HFFc6 (cell line): Measurements from ENCODE around the gene PGAP3. TPM values are rescaled to one million over a fixed set of nuclear protein-coding genes. Genes with fewer than 3 reads are reported as not detected.

ENCODE experiments used
- DNase-seq: peaks from one replicate; pipeline ENCODE4 v3.0.0-alpha.2; 2018
- H3K27ac Mint-ChIP-seq: 2 replicates; pipeline ENCODE4 v1.8.0; 2020; ENCODE audit warnings: mild to moderate bottlenecking, mixed read lengths
- H3K27me3 Mint-ChIP-seq: 2 replicates; pipeline ENCODE4 v1.8.0; 2021; ENCODE audit warnings: mild to moderate bottlenecking, moderate library complexity, mixed read lengths; ENCODE audit not compliant: insufficient read depth
- H3K36me3 Mint-ChIP-seq: 2 replicates; pipeline ENCODE4 v1.8.0; 2021; ENCODE audit warnings: low read depth, mixed read lengths
- H3K4me1 Mint-ChIP-seq: 2 replicates; pipeline ENCODE4 v1.8.0; 2020; ENCODE audit warnings: low read depth, mixed read lengths
- H3K4me3 Mint-ChIP-seq: 2 replicates; pipeline ENCODE4 v1.8.0; 2020; ENCODE audit warnings: mild to moderate bottlenecking, moderate library complexity, mixed read lengths
- H3K9me3 Mint-ChIP-seq: 2 replicates; pipeline ENCODE4 v1.8.0; 2020; ENCODE audit warnings: mild to moderate bottlenecking, mixed read lengths
- total RNA-seq, 6 experiments: library from RNA; stranded (reverse); fragmentation: NEBNext Ultra II Directional; extraction: Animal tissue kit (Norgen Biotek cat#: 25700); gene quantifications; 2 replicates in 1 of 6; 3 replicates in 5 of 6; pipeline ENCODE4 v1.2.3, GENCODE V29; 2021
- TF ChIP-seq, protein P1 (sequence below): fragments of 200-600 bp; sonication (generic); IDR thresholded peaks from 2 replicates; pipeline ENCODE4 v1.5.0; 2021; ENCODE audit warnings: antibody characterized with exemption, mild to moderate bottlenecking

PGAP3 gene
- total RNA-seq, 6 experiments from 2014 or later = 9.9 to 15.5 (median 12.7) TPM

DNA sequence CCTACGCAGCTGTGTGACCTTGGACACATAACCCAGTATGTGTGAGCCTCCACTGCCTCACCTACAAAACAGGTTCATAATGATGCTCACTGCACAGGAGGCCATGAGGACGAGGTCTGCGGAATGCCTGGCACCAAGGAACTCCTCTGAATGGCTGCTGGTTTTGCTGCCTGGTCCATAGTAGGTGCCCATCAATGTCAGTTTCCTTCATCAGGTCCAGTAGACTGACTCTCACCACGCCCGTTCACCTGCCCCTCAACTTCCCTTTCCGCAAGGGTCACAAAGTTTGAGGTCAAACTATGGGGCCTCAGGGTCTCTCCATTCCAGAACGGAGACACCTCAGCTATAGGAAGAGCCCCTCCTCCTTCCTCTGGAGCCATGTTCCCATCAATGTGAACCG lies 10.8 kb downstream of the PGAP3 start:
- no peak overlapping the region for H3K4me3 Mint-ChIP-seq
- peaks cover 9% of the 10 kb centered on the region for H3K27me3 Mint-ChIP-seq
- no peak overlapping the region for H3K27ac Mint-ChIP-seq

DNA sequence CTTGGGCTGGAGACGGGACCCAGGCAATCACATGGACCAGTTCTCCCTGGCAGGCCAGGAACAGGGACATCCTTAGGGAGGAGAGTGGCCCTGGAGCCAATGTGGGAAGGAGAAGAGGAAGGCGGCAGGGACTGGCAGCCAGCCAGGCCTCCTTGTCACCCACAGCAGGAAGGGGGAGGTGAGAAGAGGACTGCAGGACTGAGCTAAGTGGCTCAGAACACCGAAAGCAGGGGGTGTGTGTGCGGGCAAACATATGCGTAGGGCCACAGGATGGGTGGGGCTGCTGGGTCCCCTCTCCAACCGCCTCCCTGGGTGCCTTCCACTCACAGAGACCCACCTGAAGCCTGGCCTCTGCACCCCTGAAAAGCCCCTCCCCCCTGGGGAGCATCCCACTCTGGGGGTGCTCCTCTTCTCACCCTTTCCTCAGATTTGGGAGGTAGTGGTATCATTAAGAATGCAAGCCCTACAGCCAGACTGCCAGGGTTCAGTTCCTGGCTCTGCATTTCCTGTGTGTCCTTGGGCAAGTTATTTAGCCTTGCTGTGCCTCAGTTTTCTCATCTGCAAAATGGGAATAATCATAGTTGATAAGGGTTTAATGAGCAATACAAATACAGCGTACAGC lies 11.5 kb downstream of the PGAP3 start:
- Mint-ChIP-seq H3K27ac (no peak overlapping the region), H3K9me3 (no peaks in the 10 kb centered on the region), H3K4me1 (peaks cover 9% of the 10 kb centered on the region; the same call in 1 of the 2 replicates), H3K27me3 (peaks cover 14% of the 10 kb centered on the region), H3K36me3 (no peaks in the 10 kb centered on the region), H3K4me3 (no peak overlapping the region)
- no peak for DNase-seq
- TF ChIP-seq, protein P1, sequence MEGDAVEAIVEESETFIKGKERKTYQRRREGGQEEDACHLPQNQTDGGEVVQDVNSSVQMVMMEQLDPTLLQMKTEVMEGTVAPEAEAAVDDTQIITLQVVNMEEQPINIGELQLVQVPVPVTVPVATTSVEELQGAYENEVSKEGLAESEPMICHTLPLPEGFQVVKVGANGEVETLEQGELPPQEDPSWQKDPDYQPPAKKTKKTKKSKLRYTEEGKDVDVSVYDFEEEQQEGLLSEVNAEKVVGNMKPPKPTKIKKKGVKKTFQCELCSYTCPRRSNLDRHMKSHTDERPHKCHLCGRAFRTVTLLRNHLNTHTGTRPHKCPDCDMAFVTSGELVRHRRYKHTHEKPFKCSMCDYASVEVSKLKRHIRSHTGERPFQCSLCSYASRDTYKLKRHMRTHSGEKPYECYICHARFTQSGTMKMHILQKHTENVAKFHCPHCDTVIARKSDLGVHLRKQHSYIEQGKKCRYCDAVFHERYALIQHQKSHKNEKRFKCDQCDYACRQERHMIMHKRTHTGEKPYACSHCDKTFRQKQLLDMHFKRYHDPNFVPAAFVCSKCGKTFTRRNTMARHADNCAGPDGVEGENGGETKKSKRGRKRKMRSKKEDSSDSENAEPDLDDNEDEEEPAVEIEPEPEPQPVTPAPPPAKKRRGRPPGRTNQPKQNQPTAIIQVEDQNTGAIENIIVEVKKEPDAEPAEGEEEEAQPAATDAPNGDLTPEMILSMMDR = no peak

More for the DNA sequence above, 10.8 kb downstream of the PGAP3 start:
- no peak for DNase-seq
- H3K36me3 Mint-ChIP-seq = no peaks in the 10 kb centered on the region
- TF ChIP-seq, protein P1 = no peak
- H3K9me3 Mint-ChIP-seq = no peaks in the 10 kb centered on the region
- peaks cover 9% of the 10 kb centered on the region; the same call in 1 of the 2 replicates for H3K4me1 Mint-ChIP-seq

DNA sequence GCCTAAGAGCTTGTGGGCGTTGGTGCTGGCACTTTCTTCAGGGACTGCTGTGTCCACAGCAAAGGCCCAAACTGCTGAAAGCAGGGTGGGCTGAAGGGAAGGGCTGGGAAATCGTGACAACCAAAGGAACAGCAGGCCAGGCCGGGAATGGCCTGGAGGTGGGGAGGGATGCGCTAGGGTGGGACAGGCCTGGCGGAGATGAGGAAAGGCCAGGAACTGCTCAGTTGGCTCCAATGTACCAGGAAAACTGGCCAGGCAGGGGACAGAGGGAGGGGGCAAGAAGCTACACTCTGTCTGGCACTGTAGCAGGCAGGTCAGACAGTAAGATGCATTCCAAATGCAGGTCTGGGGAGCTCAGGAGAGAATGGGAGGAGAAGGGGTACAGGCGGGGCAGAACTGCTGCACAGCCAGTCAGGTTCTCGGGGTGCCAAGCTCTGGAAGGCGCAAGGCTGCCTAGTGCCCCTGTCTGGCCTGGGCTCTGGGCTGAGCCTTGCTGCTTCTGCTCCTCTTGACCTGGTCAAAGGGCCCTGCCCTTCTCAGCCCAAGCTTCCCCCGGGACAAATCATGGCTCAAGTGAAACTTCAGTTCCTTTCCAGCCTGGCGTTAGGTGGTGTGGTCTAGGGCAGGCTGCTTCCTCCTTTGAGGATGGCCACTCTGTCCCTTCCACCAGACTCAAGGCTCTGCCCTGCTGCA lies 12.3 kb downstream of the PGAP3 start:
- TF ChIP-seq, protein P1 = no peak
- DNase-seq = no peak
- H3K9me3 Mint-ChIP-seq = no peaks in the 10 kb centered on the region
- H3K27me3 Mint-ChIP-seq = peaks cover 18% of the 10 kb centered on the region
- H3K27ac Mint-ChIP-seq = no peak overlapping the region
- no peaks in the 10 kb centered on the region for H3K36me3 Mint-ChIP-seq
- H3K4me3 Mint-ChIP-seq = no peak overlapping the region
- H3K4me1 Mint-ChIP-seq = peaks cover 9% of the 10 kb centered on the region; the same call in 1 of the 2 replicates

DNA sequence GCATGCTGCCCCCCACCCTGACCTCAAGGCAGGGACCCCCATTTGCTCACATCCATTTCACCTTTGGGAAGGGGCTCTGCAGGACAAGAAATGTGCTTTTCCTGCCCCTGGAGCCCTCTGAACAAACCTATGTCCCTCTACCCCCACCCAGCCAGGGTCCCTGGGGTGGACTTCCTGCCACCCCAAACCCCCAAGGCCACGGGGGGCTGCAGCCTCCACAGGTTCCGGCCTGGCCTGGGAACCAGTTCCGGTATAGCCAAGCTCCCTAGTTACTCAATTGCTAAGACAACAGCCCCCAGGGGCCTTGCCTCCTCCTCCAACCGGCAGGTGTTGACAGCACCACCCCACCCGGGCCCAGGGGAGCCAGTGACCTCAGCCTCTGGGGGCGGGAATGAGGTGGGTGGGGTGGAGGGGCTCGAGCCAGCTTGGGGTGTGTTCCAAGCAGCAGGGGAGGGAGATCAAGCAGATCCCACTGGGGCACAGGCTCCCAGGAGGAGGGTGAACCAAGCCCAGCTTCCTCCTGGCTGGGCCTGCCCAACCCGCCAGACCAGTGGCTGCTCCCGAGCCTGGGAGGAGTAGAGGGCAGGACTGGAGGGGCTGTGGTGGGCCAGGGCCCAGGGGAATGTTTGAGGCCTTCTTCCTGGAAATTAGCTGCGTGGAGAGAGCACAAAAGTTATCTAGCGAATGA lies 13.0 kb downstream of the PGAP3 start:
- DNase-seq = no peak
- H3K27me3 Mint-ChIP-seq = peaks cover 18% of the 10 kb centered on the region
- TF ChIP-seq, protein P1 = no peak
- no peak overlapping the region for H3K27ac Mint-ChIP-seq
- H3K4me1 Mint-ChIP-seq = peaks cover 9% of the 10 kb centered on the region; the same call in 1 of the 2 replicates
- no peaks in the 10 kb centered on the region for H3K9me3 Mint-ChIP-seq
- H3K4me3 Mint-ChIP-seq = no peak overlapping the region
- no peaks in the 10 kb centered on the region for H3K36me3 Mint-ChIP-seq

DNA sequence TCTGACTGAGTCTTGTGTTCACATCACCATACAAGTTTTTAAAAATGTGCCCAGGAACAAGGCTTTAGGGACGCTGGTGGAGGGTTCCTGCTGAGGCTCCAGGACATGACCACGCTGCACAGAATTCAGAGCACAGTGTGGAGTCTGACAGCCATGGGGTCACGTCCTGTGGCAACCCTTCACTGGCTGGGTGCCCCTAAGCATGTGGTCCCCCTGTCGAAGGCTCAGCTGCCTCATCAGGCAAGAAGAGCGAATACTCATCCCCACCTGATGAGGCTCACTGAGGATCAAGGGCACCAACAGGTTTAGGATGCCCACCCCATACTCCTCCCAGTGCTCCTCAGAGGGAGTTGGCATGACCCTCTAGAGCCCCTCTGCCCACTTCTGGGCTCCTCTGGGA lies 13.7 kb downstream of the PGAP3 start:
- H3K4me3 Mint-ChIP-seq = no peak overlapping the region
- no peaks in the 10 kb centered on the region for H3K9me3 Mint-ChIP-seq
- H3K4me1 Mint-ChIP-seq = peaks cover 9% of the 10 kb centered on the region; the same call in 1 of the 2 replicates
- no peak overlapping the region for H3K27ac Mint-ChIP-seq
- TF ChIP-seq, protein P1 = no peak
- H3K27me3 Mint-ChIP-seq = peaks cover 20% of the 10 kb centered on the region
- DNase-seq = no peak
- H3K36me3 Mint-ChIP-seq = no peaks in the 10 kb centered on the region
